CD4-positive, alpha-beta memory T cell (primary cell): ENCODE data around the gene TBXAS1. TPM values are rescaled to one million over a fixed set of nuclear protein-coding genes. Genes with fewer than 3 reads are reported as not detected.
"Not testable (repeated sequence)": the region's sequence is repeated elsewhere in the genome, so short reads cannot be mapped to it uniquely, and the experiment has no call there.

Source experiments
- CTCF ChIA-PET: fragments of 350-600 bp; sonication (Branson Sonifier 250); formaldehyde crosslinking; loops from one replicate; lab custom pipeline; 2021; ENCODE audit warnings: inconsistent platforms; ENCODE audit not compliant: partially characterized antibody; lab: Charles Lee
- POLR2A ChIA-PET: fragments of 350-600 bp; sonication (Branson Sonifier 250); formaldehyde crosslinking; loops from one replicate; lab custom pipeline; 2021; ENCODE audit not compliant: partially characterized antibody; lab: Charles Lee
- DNase-seq, 5 donors: peaks; one replicate each; pipeline versions ENCODE4 v3.0.0 to v3.0.0-alpha.2; 2020 to 2022; ENCODE audit warnings: mixed read lengths in 1 of 5
- H3K27ac ChIP-seq: one replicate; pipeline ENCODE4 v1.7.0; 2013; ENCODE audit warnings: low read depth, low read length
- H3K27me3 ChIP-seq: 2 replicates; pipeline ENCODE4 v1.7.0; 2013; ENCODE audit warnings: mild to moderate bottlenecking, low read length, moderate library complexity; ENCODE audit not compliant: insufficient read depth
- H3K36me3 ChIP-seq: 2 replicates; pipeline ENCODE4 v1.7.0; 2013; ENCODE audit warnings: mild to moderate bottlenecking, low read length, moderate library complexity; ENCODE audit not compliant: insufficient read depth
- H3K4me1 ChIP-seq: 2 replicates; pipeline ENCODE4 v1.7.0; 2013; ENCODE audit warnings: mild to moderate bottlenecking, low read length, moderate library complexity; ENCODE audit not compliant: insufficient read depth
- H3K4me3 ChIP-seq, 2 donors: one replicate each; pipeline ENCODE4 v1.7.0; 2013; ENCODE audit warnings: low read length in 2 of 2, mild to moderate bottlenecking in 1 of 2
- H3K9me3 ChIP-seq, 2 donors: one replicate each; pipeline ENCODE4 v1.7.0; 2013; ENCODE audit warnings: low read length in 2 of 2, control low read depth in 1 of 2; ENCODE audit not compliant: control insufficient read depth in 1 of 2
- H3K27ac Mint-ChIP-seq, 7 donors: one replicate each; pipeline ENCODE4 v1.8.0; 2020 to 2021; ENCODE audit warnings: mixed read lengths in 7 of 7, mild to moderate bottlenecking in 6 of 7, inconsistent platforms in 3 of 7, moderate library complexity in 3 of 7
- H3K27me3 Mint-ChIP-seq, 2 donors: one replicate each; pipeline ENCODE4 v1.8.0; 2020 to 2021; ENCODE audit warnings: mixed read lengths in 2 of 2
- H3K36me3 Mint-ChIP-seq, 2 donors: one replicate each; pipeline ENCODE4 v1.8.0; 2020 to 2021; ENCODE audit warnings: mixed read lengths in 2 of 2, inconsistent platforms in 1 of 2, mild to moderate bottlenecking in 1 of 2
- H3K4me1 Mint-ChIP-seq, 4 donors: one replicate each; pipeline ENCODE4 v1.8.0; 2020 to 2021; ENCODE audit warnings: mixed read lengths in 4 of 4, mild to moderate bottlenecking in 1 of 4
- H3K4me3 Mint-ChIP-seq, 8 donors: one replicate each; pipeline ENCODE4 v1.8.0; 2020 to 2021; ENCODE audit warnings: mixed read lengths in 8 of 8, mild to moderate bottlenecking in 7 of 8, moderate library complexity in 6 of 8, inconsistent platforms in 3 of 8
- H3K9me3 Mint-ChIP-seq, 8 donors: one replicate each; pipeline ENCODE4 v1.8.0; 2020 to 2021; ENCODE audit warnings: mixed read lengths in 8 of 8, mild to moderate bottlenecking in 5 of 8, inconsistent platforms in 3 of 8, moderate library complexity in 1 of 8
- intact Hi-C: fragments of 100-400 bp; cut with micrococcal nuclease; formaldehyde crosslinking; loops from one replicate; pipeline ENCODE4 v1.15.1; 2023
- polyA plus RNA-seq, 2 donors: library from polyadenylated mRNA; unstranded; fragments of 300-500 nt; fragmentation: Illumina TruSeq; gene quantifications; one replicate each; pipeline ENCODE4 v1.2.3, GENCODE V29; 2021
- total RNA-seq, 2 experiments: library from RNA; stranded (reverse); gene quantifications; one replicate each; pipeline ENCODE4 v1.2.3, GENCODE V29; 2021

Gene TBXAS1
- total and polyA plus RNA-seq, 4 experiments from 2014 or later, result 16.6 to 20.1 (median 18.9) TPM

GRCh38 chr7:139830782-139831501 lies 1.9 kb downstream of the TBXAS1 start:
- Mint-ChIP-seq H3K36me3 (peaks cover 3 to 17% of the 10 kb centered on the region in 2 donors), H3K4me3 (peak overlapping the region; percentile 77 to 90 (median 86)), H3K27ac (peak overlapping the region; percentile 22 to 86 (median 80)), H3K27me3 (peaks cover 0 to 2% of the 10 kb centered on the region in 2 donors), H3K4me1 (peaks cover 24 to 42% (median 31%) of the 10 kb centered on the region in 4 donors), H3K9me3 (peaks cover 0 to 30% (median 20%) of the 10 kb centered on the region in 8 donors)
- CTCF ChIA-PET, result interaction anchor here (0.8 to 1.9 kb wide), 8 partner anchors 10 to 185 kb away, joined by 3 to 5 read pairs (median 3); no protein-coding TSS in a partner anchor
- peak in 1 of 5 donors; percentile 14 for DNase-seq
- intact Hi-C loops, result no loop called here
- Histone ChIP-seq H3K4me3 (peak overlapping the region in 1 of 2 donors; percentile 3), H3K9me3 (no peaks in the 10 kb centered on the region), H3K27ac (no peak overlapping the region), H3K4me1 (peaks cover 28% of the 10 kb centered on the region), H3K27me3 (no peaks in the 10 kb centered on the region), H3K36me3 (no peaks in the 10 kb centered on the region)
- POLR2A ChIA-PET, result interaction anchor here (0.6 to 2.9 kb wide), 7 partner anchors 24 to 734 kb away, joined by 3 to 17 read pairs (median 4); partner anchors contain the start of genes HIPK2 and PARP12

GRCh38 chr7:139835848-139836247 lies 6.8 kb downstream of the TBXAS1 start:
- H3K27ac Mint-ChIP-seq, intact Hi-C loops, POLR2A ChIA-PET, H3K4me3 Mint-ChIP-seq, H3K27me3 ChIP-seq, H3K4me1 ChIP-seq, H3K27me3 Mint-ChIP-seq, DNase-seq, CTCF ChIA-PET, H3K4me3 ChIP-seq, H3K9me3 ChIP-seq, H3K27ac ChIP-seq, H3K36me3 ChIP-seq: not testable (repeated sequence)
- H3K36me3 Mint-ChIP-seq, result peaks cover 1 to 22% of the 10 kb centered on the region in 2 donors
- peaks cover 7 to 17% (median 9%) of the 10 kb centered on the region in 4 donors for H3K4me1 Mint-ChIP-seq
- peaks cover 0 to 47% (median 25%) of the 10 kb centered on the region in 8 donors for H3K9me3 Mint-ChIP-seq

GRCh38 chr7:139837291-139837690 lies 8.2 kb downstream of the TBXAS1 start:
- H3K27me3 ChIP-seq, CTCF ChIA-PET, DNase-seq, H3K36me3 ChIP-seq, H3K4me3 Mint-ChIP-seq, H3K9me3 ChIP-seq, H3K27ac Mint-ChIP-seq, H3K4me1 ChIP-seq, H3K4me3 ChIP-seq, POLR2A ChIA-PET, intact Hi-C loops, H3K27ac ChIP-seq, H3K27me3 Mint-ChIP-seq: not testable (repeated sequence)
- Mint-ChIP-seq H3K9me3 (peaks cover 0 to 47% (median 24%) of the 10 kb centered on the region in 8 donors), H3K4me1 (peaks cover 0 to 14% (median under 1%) of the 10 kb centered on the region in 4 donors), H3K36me3 (peaks cover 0 to 18% of the 10 kb centered on the region in 2 donors)

- Histone ChIP-seq H3K27me3 (no peaks in the 10 kb centered on the region), H3K27ac (no peak overlapping the region), H3K4me3 (no peak overlapping the region), H3K36me3 (no peaks in the 10 kb centered on the region), H3K4me1 (no peaks in the 10 kb centered on the region), H3K9me3 (no peaks in the 10 kb centered on the region)
- peaks cover 0 to 37% (median 19%) of the 10 kb centered on the region in 8 donors for H3K9me3 Mint-ChIP-seq
- ChIA-PET POLR2A (no interaction called here), CTCF (no interaction called here)
- no peaks in the 10 kb centered on the region for H3K27me3 Mint-ChIP-seq
- no peak for DNase-seq
- peaks cover 0 to 9% of the 10 kb centered on the region in 2 donors for H3K36me3 Mint-ChIP-seq
- intact Hi-C loops, result no loop called here
- peaks cover 0 to 12% (median 1%) of the 10 kb centered on the region in 4 donors for H3K4me1 Mint-ChIP-seq
- H3K4me3 Mint-ChIP-seq, result no peak overlapping the region
- H3K27ac Mint-ChIP-seq, result no peak overlapping the region
These were observed 9.2 kb downstream of the TBXAS1 start for GRCh38 chr7:139838276-139838675.

GRCh38 chr7:139838876-139839275 lies 9.8 kb downstream of the TBXAS1 start:
- DNase-seq, result no peak
- H3K27me3 ChIP-seq, result no peaks in the 10 kb centered on the region
- Mint-ChIP-seq H3K36me3 (peaks cover 0 to 9% of the 10 kb centered on the region in 2 donors), H3K27me3 (no peaks in the 10 kb centered on the region), H3K9me3 (peaks cover 0 to 33% (median 17%) of the 10 kb centered on the region in 8 donors), H3K27ac (no peak overlapping the region), H3K4me1 (peaks cover 0 to 15% (median 1%) of the 10 kb centered on the region in 4 donors), H3K4me3 (no peak overlapping the region)
- no peaks in the 10 kb centered on the region for H3K9me3 ChIP-seq
- POLR2A ChIA-PET, result no interaction called here
- no peaks in the 10 kb centered on the region for H3K4me1 ChIP-seq
- no peak overlapping the region for H3K27ac ChIP-seq
- intact Hi-C loops, result no loop called here
- H3K36me3 ChIP-seq, result no peaks in the 10 kb centered on the region
- CTCF ChIA-PET, result no interaction called here
- H3K4me3 ChIP-seq, result no peak overlapping the region

GRCh38 chr7:139840776-139841175 lies 11.7 kb downstream of the TBXAS1 start:
- H3K4me1 ChIP-seq, result no peaks in the 10 kb centered on the region
- intact Hi-C loops, result no loop called here
- POLR2A ChIA-PET, result no interaction called here
- Mint-ChIP-seq H3K9me3 (peaks cover 0 to 19% (median 6%) of the 10 kb centered on the region in 8 donors), H3K4me1 (peaks cover 0 to 18% (median 1%) of the 10 kb centered on the region in 4 donors), H3K27me3 (no peaks in the 10 kb centered on the region), H3K36me3 (peaks cover 0 to 10% of the 10 kb centered on the region in 2 donors), H3K27ac (no peak overlapping the region), H3K4me3 (no peak overlapping the region)
- H3K36me3 ChIP-seq, result no peaks in the 10 kb centered on the region
- H3K27me3 ChIP-seq, result no peaks in the 10 kb centered on the region
- no peak overlapping the region for H3K4me3 ChIP-seq
- H3K27ac ChIP-seq, result no peak overlapping the region
- H3K9me3 ChIP-seq, result no peaks in the 10 kb centered on the region
- no peak for DNase-seq
- CTCF ChIA-PET, result no interaction called here

GRCh38 chr7:139842401-139843210 lies 13.5 kb downstream of the TBXAS1 start:
- Mint-ChIP-seq H3K36me3 (peaks cover 0 to 16% of the 10 kb centered on the region in 2 donors), H3K27ac (peak overlapping the region in 1 of 7 donors; percentile 82), H3K27me3 (no peaks in the 10 kb centered on the region), H3K9me3 (peaks cover 0 to 8% (median 2%) of the 10 kb centered on the region in 8 donors), H3K4me3 (no peak overlapping the region), H3K4me1 (peaks cover 0 to 18% (median 1%) of the 10 kb centered on the region in 4 donors)
- Histone ChIP-seq H3K4me3 (no peak overlapping the region), H3K4me1 (no peaks in the 10 kb centered on the region), H3K9me3 (no peaks in the 10 kb centered on the region), H3K27ac (no peak overlapping the region), H3K36me3 (no peaks in the 10 kb centered on the region), H3K27me3 (no peaks in the 10 kb centered on the region)
- CTCF ChIA-PET, result no interaction called here
- POLR2A ChIA-PET, result no interaction called here
- no peak for DNase-seq
- intact Hi-C loops, result no loop called here
